HG03460 (cell line): ENCODE data around the gene TNFSF11.
A peak's percentile ranks its signal among the peaks of the same experiment; 100 is the strongest.

Experiments used
- ATAC-seq: cut with Tn5 transposase; IDR thresholded peaks from one replicate; pipeline ENCODE4 v1.9.1; 2021; ENCODE audit not compliant: unreplicated experiment

TNFSF11 gene

GRCh38 chr13:42574011-42574410, at the start of gene TNFSF11:
TNFSF11 (plus strand) TSS chr13:42574152; CDS start chr13:42574304, 152 bp downstream.
- peak; percentile 34 for ATAC-seq

- peak; percentile 84 for ATAC-seq
Observed at GRCh38 chr13:42524487-42525034, 49.4 kb upstream of the TNFSF11 start.

GRCh38 chr13:42525035-42525504, 48.9 kb upstream of the TNFSF11 start:
- peak; percentile 23 for ATAC-seq

GRCh38 chr13:42526276-42526675, 47.7 kb upstream of the TNFSF11 start:
- ATAC-seq = no peak

GRCh38 chr13:42526804-42527203, 47.1 kb upstream of the TNFSF11 start:
- ATAC-seq = no peak

GRCh38 chr13:42532561-42533335, 41.2 kb upstream of the TNFSF11 start:
- no peak for ATAC-seq

GRCh38 chr13:42533336-42533591, 40.7 kb upstream of the TNFSF11 start:
- no peak for ATAC-seq

GRCh38 chr13:42534785-42535184, 39.2 kb upstream of the TNFSF11 start:
- no peak for ATAC-seq

- no peak for ATAC-seq
Observed at GRCh38 chr13:42538996-42539395, 35.0 kb upstream of the TNFSF11 start.

GRCh38 chr13:42539670-42540069, 34.3 kb upstream of the TNFSF11 start:
- no peak for ATAC-seq

GRCh38 chr13:42543215-42543797, 30.6 kb upstream of the TNFSF11 start:
- no peak for ATAC-seq

GRCh38 chr13:42544246-42544926, 29.6 kb upstream of the TNFSF11 start:
- ATAC-seq = no peak

GRCh38 chr13:42545842-42546241, 28.1 kb upstream of the TNFSF11 start:
- no peak for ATAC-seq

- no peak for ATAC-seq
Observed at GRCh38 chr13:42547612-42548011, 26.3 kb upstream of the TNFSF11 start.

GRCh38 chr13:42548731-42549551, 25.0 kb upstream of the TNFSF11 start:
- peak; percentile 97 for ATAC-seq

GRCh38 chr13:42549552-42549936, 24.4 kb upstream of the TNFSF11 start:
- no peak for ATAC-seq

GRCh38 chr13:42551611-42552010, 22.3 kb upstream of the TNFSF11 start:
- no peak for ATAC-seq

GRCh38 chr13:42553098-42554046, 20.6 kb upstream of the TNFSF11 start:
- no peak for ATAC-seq

- ATAC-seq = no peak
Observed at GRCh38 chr13:42559057-42559456, 14.9 kb upstream of the TNFSF11 start.
